ENCODE results near the gene BIRC2. TPM values are rescaled to one million over a fixed set of nuclear protein-coding genes. Genes with fewer than 3 reads are reported as not detected.

The BIRC2 gene
- total and polyA plus RNA-seq, 2 of the 4 experiments (the other 2 are of a cell fraction), result 48.0 to 204 TPM

DNA sequence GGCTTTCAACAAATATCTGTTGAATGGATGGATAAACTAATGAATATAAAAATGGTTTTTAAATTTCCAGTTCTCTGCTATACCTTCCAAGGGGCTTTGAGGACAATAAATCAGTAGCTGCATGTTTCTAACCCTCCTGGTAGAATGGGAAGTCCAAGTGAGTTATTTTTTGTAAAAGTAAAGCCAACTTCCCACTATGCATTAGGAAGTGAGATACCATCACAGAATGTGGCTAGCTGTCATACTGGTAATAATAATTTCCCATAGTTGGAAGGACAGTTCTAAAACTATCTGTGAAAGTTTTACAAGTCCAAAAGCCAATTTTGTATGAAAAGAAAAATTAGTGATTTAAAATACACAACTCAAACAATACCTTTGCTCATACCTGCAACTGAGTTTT, 55.5 kb downstream of the BIRC2 start:
- Histone ChIP-seq H3K23ac (ENCODE audit: low read depth, low read length) (no peak overlapping the region), H4K8ac (ENCODE audit: low read depth in 2 of 2, low read length in 2 of 2) (no peak overlapping the region), H3K4me2 (ENCODE audit: low read depth, low read length) (no peak overlapping the region), H3K56ac (ENCODE audit: extremely low read depth, insufficient read depth, low read length) (no peak overlapping the region), H2BK15ac (ENCODE audit: low read depth, low read length) (no peak overlapping the region), H3K14ac (replicated peaks; ENCODE audit: low read depth, low read length) (no peak overlapping the region), H2AK9ac (replicated peaks; ENCODE audit: low read depth, low read length, poor library complexity) (no peak overlapping the region), H2BK120ac (ENCODE audit: low read depth, low read length) (no peak overlapping the region), H2BK5ac (ENCODE audit: low read depth, low read length, poor library complexity, severe bottlenecking) (no peak overlapping the region), H3K4me3 (ENCODE audit: insufficient read depth, low read depth, low read length) (no peak overlapping the region), H4K5ac (ENCODE audit: low read depth, low read length) (no peak overlapping the region), H3K36me3 (ENCODE audit: control insufficient read depth, insufficient read depth, low read length) (peaks cover 29% of the 10 kb centered on the region), H3K4ac (ENCODE audit: low read depth, low read length) (no peak overlapping the region), H2AFZ (replicated peaks; ENCODE audit: low read length, poor library complexity) (no peak overlapping the region), H3K9me3 (ENCODE audit: control insufficient read depth, insufficient read depth, low read length) (no peaks in the 10 kb centered on the region), H3K4me1 (ENCODE audit: control insufficient read depth, insufficient read depth, low read length) (no peaks in the 10 kb centered on the region), H4K91ac (ENCODE audit: insufficient read depth, low read depth, low read length) (no peak overlapping the region), H2BK20ac (ENCODE audit: low read depth, low read length) (no peak overlapping the region), H3K27ac (ENCODE audit: insufficient read depth, low read length) (no peak overlapping the region), H3K27me3 (ENCODE audit: control insufficient read depth, insufficient read depth, low read length) (no peaks in the 10 kb centered on the region), H3K9ac (ENCODE audit: low read depth, low read length) (no peak overlapping the region), H3K18ac (ENCODE audit: low read depth, low read length) (no peak overlapping the region), H4K20me1 (ENCODE audit: insufficient read depth, low read length) (peaks cover 29% of the 10 kb centered on the region; the same call in 1 of the 2 replicates), H3K9me1 (ENCODE audit: insufficient read depth, low read length) (peaks cover 13% of the 10 kb centered on the region), H2AK5ac (ENCODE audit: low read depth, low read length) (no peak overlapping the region), H3K79me1 (ENCODE audit: low read depth in 1 of 2, low read length in 2 of 2) (peaks cover 23 to 53% of the 10 kb centered on the region in 2 experiments)
- ChIA-PET POLR2A (ENCODE audit: unreplicated experiment) (no interaction called here), CTCF (no interaction called here)
- in situ Hi-C loops (cut with MboI; ENCODE audit: low sequenced_read_pairs), result no loop called here
- intact Hi-C loops (cut with micrococcal nuclease), result loop anchor here (10.0 kb wide), 1 partner anchor 48 kb away; no protein-coding TSS in a partner anchor
- ATAC-seq (ENCODE audit: low read depth) (no peak), DNase-seq (no peak)
- dilution Hi-C loops (cut with HindIII; ENCODE audit: low sequenced_read_pairs, unreplicated experiment), result no loop called here
- TF ChIP-seq, protein P1, sequence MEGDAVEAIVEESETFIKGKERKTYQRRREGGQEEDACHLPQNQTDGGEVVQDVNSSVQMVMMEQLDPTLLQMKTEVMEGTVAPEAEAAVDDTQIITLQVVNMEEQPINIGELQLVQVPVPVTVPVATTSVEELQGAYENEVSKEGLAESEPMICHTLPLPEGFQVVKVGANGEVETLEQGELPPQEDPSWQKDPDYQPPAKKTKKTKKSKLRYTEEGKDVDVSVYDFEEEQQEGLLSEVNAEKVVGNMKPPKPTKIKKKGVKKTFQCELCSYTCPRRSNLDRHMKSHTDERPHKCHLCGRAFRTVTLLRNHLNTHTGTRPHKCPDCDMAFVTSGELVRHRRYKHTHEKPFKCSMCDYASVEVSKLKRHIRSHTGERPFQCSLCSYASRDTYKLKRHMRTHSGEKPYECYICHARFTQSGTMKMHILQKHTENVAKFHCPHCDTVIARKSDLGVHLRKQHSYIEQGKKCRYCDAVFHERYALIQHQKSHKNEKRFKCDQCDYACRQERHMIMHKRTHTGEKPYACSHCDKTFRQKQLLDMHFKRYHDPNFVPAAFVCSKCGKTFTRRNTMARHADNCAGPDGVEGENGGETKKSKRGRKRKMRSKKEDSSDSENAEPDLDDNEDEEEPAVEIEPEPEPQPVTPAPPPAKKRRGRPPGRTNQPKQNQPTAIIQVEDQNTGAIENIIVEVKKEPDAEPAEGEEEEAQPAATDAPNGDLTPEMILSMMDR (conservative IDR thresholded peaks at IDR 0.05; ENCODE audit: low read depth, low read length), result no peak
- TF ChIP-seq MXI1 (IDR thresholded peaks at IDR 0.05; ENCODE audit: borderline replicate concordance, low read depth, low read length) (no peak), SMC3 (IDR thresholded peaks at IDR 0.05; ENCODE audit: low read depth, low read length) (no peak), RCOR1 (IDR thresholded peaks at IDR 0.05; ENCODE audit: insufficient replicate concordance, low read length) (no peak), MAFK (IDR thresholded peaks at IDR 0.05; ENCODE audit: low read depth, low read length) (no peak), BHLHE40 (IDR thresholded peaks at IDR 0.05; ENCODE audit: low read depth, low read length) (no peak), ELK1 (IDR thresholded peaks at IDR 0.05; ENCODE audit: borderline replicate concordance, low read depth, low read length) (no peak), USF2 (IDR thresholded peaks at IDR 0.05; ENCODE audit: low read depth, low read length) (no peak), NFE2L2 (IDR thresholded peaks at IDR 0.05; ENCODE audit: low read depth, low read length) (no peak), RAD21 (IDR thresholded peaks at IDR 0.05; ENCODE audit: low read length) (no peak), FOS (IDR thresholded peaks at IDR 0.05; ENCODE audit: low read depth, low read length) (no peak), POLR2A (IDR thresholded peaks at IDR 0.05; ENCODE audit: low read depth, low read length) (no peak), RFX5 (IDR thresholded peaks at IDR 0.05; ENCODE audit: low read depth, low read length) (no peak), CEBPB (IDR thresholded peaks at IDR 0.05; ENCODE audit: low read depth, low read length) (no peak), CHD1 (IDR thresholded peaks at IDR 0.05; ENCODE audit: low read depth, low read length) (no peak), MAZ (IDR thresholded peaks at IDR 0.05; ENCODE audit: borderline replicate concordance, low read depth, low read length) (no peak)
- no TSS peak for BruUV-seq (replicated peaks)
